Thymus (tissue), 11 donors: ENCODE data around the gene ADAMTS16. TPM values are rescaled to one million over a fixed set of nuclear protein-coding genes. Genes with fewer than 3 reads are reported as not detected.

Source experiments
- DNase-seq, 9 donors: peaks; one replicate each; pipeline ENCODE4 v3.0.0-alpha.2; 2013; ENCODE audit warnings: low spot score in 9 of 9, low read depth in 6 of 9, missing footprints in 1 of 9
- H3K27ac ChIP-seq, 2 donors: one replicate each; pipeline ENCODE4 v1.5.1; 2013; ENCODE audit warnings: control low read depth in 1 of 2, low read depth in 1 of 2, low read length in 1 of 2, mild to moderate bottlenecking in 1 of 2, moderate library complexity in 1 of 2
- H3K27me3 ChIP-seq, 2 donors: one replicate each; pipeline ENCODE4 v1.5.1; 2013; ENCODE audit warnings: low read length in 1 of 2; ENCODE audit not compliant: control insufficient read depth in 2 of 2, insufficient read depth in 1 of 2
- H3K36me3 ChIP-seq, 2 donors: one replicate each; pipeline ENCODE4 v1.5.1; 2013; ENCODE audit warnings: low read length in 1 of 2, mild to moderate bottlenecking in 1 of 2, moderate library complexity in 1 of 2; ENCODE audit not compliant: control insufficient read depth in 2 of 2, insufficient read depth in 2 of 2
- H3K4me1 ChIP-seq, 2 donors: one replicate each; pipeline ENCODE4 v1.5.1; 2013; ENCODE audit warnings: low read length in 2 of 2; ENCODE audit not compliant: control insufficient read depth in 2 of 2, insufficient read depth in 2 of 2
- H3K4me3 ChIP-seq, 2 donors: one replicate each; pipeline ENCODE4 v1.5.1; 2013; ENCODE audit warnings: low read length in 2 of 2, control low read depth in 1 of 2, mild to moderate bottlenecking in 1 of 2
- H3K9me3 ChIP-seq, 2 donors: one replicate each; pipeline ENCODE4 v1.5.1; 2013; ENCODE audit warnings: low read length in 1 of 2, mild to moderate bottlenecking in 1 of 2; ENCODE audit not compliant: control insufficient read depth in 2 of 2, insufficient read depth in 1 of 2
- WGBS: extraction: QIAGEN DNeasy Blood & Tissue Kit; methylation state at CpG from one replicate; pipeline ENCODE4 v1.1.7; 2013; 5-methylcytosine and 5-hydroxymethylcytosine counted together
- polyA plus RNA-seq: library from polyadenylated mRNA; stranded (reverse); fragments of 200-250 nt; gene quantifications from one replicate; pipeline ENCODE4 v1.2.3, GENCODE V29; 2013
- total RNA-seq: library from RNA; stranded (reverse); fragments of 120-200 nt; gene quantifications from one replicate; pipeline ENCODE4 v1.2.4, GENCODE V29; 2013
- donor health status: healthy.

ADAMTS16 gene
- total and polyA plus RNA-seq, 2 donors = 0.05 to 0.14 TPM

DNA sequence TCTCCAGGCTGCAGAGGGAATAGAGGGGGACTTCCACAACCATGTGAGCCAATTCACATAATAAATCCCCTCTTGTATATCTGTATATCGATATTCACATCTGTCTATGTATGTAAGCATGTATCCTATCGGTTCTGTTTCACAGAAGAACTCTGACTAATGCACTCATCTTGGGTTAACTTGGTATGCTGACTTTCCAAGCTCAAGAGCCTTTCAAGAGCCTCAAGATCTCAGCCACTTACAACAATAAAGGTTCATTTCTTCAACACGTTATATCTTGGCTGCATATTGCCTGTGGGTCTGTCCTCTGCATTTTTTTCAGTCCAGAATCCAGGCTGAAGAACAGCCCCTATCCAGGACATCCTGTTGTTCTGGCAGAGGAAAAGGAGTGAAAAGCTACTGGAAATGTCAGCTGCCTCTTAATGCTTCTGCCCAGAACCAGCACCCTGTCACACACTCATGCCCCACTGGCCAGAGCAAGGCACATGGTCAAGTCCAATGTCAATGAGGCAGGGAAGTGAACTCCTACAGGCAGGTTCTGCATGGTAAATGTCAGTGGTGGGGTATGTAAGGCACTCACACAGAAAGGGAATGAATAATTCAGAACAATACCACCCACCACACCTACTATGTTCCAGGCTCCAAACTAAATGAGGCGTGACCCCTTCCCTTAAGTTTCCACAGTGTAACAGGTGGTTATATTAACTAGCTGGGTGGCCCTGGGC, 190.8 kb downstream of the ADAMTS16 start:
- H3K27ac ChIP-seq = no peak overlapping the region
- no peak for DNase-seq

DNA sequence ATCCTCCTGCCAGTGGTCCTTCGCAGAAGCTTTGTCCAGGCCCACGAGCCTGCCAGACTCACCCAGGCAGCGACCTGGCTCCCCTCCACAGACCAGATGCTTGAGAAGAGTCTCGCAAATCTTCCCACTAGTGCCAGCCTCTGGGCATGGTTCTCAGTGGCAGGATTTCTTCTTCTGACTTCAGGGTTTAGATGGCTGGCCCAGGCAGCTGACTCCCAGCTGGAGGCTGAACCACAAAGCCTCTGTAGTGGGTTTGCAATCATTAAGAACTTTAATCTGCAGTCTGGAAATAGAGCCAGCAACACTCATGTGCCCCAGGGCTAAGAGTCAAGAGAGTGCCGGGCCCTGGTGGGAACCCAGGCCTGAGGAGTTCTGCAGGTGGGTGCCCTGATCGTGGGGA, 191.7 kb downstream of the ADAMTS16 start:
- Histone ChIP-seq H3K36me3 (no peaks in the 10 kb centered on the region), H3K27me3 (no peaks in the 10 kb centered on the region), H3K27ac (no peak overlapping the region), H3K9me3 (peaks cover 0 to 13% of the 10 kb centered on the region in 2 donors), H3K4me3 (no peak overlapping the region), H3K4me1 (no peaks in the 10 kb centered on the region)
- 93% methylated on average over 6 of the region's 6 CpGs for WGBS
- DNase-seq = no peak

More for the DNA sequence above, 190.8 kb downstream of the ADAMTS16 start:
- Histone ChIP-seq H3K27me3 (no peaks in the 10 kb centered on the region), H3K36me3 (no peaks in the 10 kb centered on the region), H3K9me3 (peaks cover 2 to 22% of the 10 kb centered on the region in 2 donors), H3K4me1 (no peaks in the 10 kb centered on the region), H3K4me3 (no peak overlapping the region)
- 88% methylated on average over 4 of the region's 4 CpGs for WGBS

DNA sequence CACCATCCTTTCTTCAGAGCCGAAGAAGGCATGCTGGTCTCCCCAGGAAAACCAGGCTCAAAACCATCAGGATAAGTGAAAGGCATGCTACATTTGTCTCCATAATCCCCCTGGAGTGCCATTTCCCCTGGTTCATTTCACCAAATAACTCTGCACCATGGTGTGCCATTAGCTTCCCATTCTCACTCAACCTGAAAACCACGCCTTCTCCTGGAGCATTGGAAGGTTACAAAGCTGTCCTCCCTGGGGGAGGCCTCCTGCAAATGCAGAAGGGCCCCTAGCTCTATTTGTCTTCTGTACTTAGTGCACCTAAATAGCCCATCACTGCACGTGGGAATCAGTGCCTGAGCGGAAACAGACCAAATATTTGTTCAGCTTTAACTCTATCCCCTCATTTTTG, 192.2 kb downstream of the ADAMTS16 start:
- Histone ChIP-seq H3K36me3 (no peaks in the 10 kb centered on the region), H3K27me3 (no peaks in the 10 kb centered on the region), H3K4me3 (no peak overlapping the region), H3K27ac (no peak overlapping the region), H3K9me3 (peaks cover 0 to 8% of the 10 kb centered on the region in 2 donors), H3K4me1 (no peaks in the 10 kb centered on the region)
- WGBS = 81% methylated on average over 4 of the region's 4 CpGs
- no peak for DNase-seq

DNA sequence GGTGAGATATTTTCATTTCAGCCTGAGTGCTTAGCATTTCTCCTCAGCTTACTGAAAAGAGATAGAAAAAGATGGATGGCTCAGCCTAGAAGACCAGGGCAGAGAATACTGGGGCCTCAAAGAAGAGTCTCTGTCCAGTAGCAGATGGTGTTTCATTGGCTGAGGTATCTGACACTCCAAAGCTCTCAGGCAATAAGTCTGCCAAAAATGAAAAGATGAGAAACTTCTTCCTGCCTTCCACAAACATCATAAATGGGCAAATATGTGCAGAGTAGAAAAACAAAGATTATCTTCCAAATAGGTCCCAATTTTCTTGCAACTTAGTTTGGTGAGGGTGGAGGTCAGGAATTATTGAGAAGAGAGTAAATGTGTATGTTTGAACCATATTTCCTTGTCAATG, 195.0 kb downstream of the ADAMTS16 start:
- Histone ChIP-seq H3K4me1 (no peaks in the 10 kb centered on the region), H3K27me3 (no peaks in the 10 kb centered on the region), H3K4me3 (no peak overlapping the region), H3K27ac (no peak overlapping the region), H3K36me3 (no peaks in the 10 kb centered on the region), H3K9me3 (peaks cover 0 to 8% of the 10 kb centered on the region in 2 donors)
- DNase-seq = no peak

DNA sequence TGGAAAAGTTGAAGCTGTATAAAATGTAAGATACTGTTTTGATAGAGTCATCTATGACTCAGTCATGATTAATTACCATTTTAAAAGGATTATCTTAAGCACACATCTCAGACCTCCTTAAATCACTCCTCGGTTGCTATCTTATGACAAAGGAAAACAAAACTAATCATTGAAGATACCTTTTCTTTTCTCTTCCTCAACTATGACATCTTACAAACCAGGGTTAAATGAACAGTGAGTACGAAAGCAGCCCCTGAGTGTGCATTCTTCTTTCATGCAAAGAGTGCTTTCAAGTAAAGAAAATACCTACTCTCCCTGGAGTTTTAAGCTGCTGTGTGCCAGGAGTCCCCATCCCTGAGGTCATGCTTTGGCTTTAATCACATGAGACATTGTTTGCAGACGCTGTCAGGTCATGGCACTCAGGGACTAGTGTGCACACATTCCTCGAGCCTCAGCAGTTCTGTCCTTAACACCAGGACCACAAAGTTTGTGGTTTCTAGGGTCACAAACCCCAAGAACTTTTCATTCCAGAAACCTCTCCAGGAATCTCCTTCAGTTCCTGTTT, 195.7 kb downstream of the ADAMTS16 start:
- Histone ChIP-seq H3K27ac (no peak overlapping the region), H3K4me3 (no peak overlapping the region), H3K36me3 (no peaks in the 10 kb centered on the region), H3K4me1 (no peaks in the 10 kb centered on the region), H3K9me3 (peaks cover 0 to 8% of the 10 kb centered on the region in 2 donors), H3K27me3 (no peaks in the 10 kb centered on the region)
- WGBS = 55% methylated on average over 4 of the region's 4 CpGs
- DNase-seq = no peak

DNA sequence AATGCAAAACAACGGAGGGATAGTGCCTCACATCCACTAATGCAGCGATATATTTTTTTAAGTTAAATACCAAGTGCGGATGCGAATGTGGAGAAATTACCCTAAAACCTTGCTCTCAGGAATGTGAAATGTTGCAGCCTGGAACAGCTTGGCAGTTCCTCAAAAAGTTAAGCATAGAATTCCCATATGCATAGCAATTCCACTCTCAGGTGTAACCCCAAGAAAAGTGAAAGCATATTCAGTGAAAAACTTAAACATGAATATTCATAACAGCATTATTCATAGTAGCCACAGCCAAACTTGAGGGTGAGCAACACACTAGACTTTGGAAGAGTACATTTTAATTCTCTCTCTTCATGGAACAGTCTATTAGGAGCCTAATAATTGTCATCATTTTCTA, 199.1 kb downstream of the ADAMTS16 start:
- Histone ChIP-seq H3K27me3 (no peaks in the 10 kb centered on the region), H3K9me3 (peaks cover 0 to 5% of the 10 kb centered on the region in 2 donors), H3K4me1 (no peaks in the 10 kb centered on the region), H3K27ac (no peak overlapping the region), H3K36me3 (no peaks in the 10 kb centered on the region), H3K4me3 (no peak overlapping the region)
- no peak for DNase-seq
- WGBS = 97% methylated on average over 4 of the region's 4 CpGs

DNA sequence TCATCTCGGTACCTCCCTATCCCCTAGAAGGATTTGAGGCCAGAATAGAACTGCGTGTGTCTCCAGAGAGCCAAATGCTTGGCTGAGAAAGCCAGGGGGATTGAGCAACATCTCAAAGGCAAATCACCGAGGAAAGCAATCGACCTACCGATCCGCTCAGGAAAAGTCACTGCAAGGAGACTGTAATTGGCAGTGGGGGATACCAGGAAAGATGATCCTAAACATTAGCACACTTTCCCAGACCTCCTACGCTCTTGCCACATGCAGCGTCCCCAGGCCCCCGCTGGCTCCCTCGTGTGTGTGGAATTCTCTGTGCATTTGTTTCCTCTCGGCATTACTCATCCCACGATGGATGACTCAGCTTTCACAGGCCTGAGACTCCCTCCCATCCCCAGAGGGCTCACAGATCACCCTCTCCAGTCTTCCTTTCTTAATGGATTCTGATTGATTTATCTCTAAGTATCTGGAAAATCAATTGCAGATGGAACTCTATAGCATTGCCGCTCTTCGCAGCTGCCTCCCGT, 200.1 kb downstream of the ADAMTS16 start:
- Histone ChIP-seq H3K27ac (peak overlapping the region in 1 of 2 donors; percentile 8), H3K4me1 (no peaks in the 10 kb centered on the region), H3K36me3 (no peaks in the 10 kb centered on the region), H3K9me3 (no peaks in the 10 kb centered on the region), H3K27me3 (no peaks in the 10 kb centered on the region), H3K4me3 (no peak overlapping the region)
- DNase-seq = no peak
- 79% methylated on average over 15 of the region's 15 CpGs for WGBS

DNA sequence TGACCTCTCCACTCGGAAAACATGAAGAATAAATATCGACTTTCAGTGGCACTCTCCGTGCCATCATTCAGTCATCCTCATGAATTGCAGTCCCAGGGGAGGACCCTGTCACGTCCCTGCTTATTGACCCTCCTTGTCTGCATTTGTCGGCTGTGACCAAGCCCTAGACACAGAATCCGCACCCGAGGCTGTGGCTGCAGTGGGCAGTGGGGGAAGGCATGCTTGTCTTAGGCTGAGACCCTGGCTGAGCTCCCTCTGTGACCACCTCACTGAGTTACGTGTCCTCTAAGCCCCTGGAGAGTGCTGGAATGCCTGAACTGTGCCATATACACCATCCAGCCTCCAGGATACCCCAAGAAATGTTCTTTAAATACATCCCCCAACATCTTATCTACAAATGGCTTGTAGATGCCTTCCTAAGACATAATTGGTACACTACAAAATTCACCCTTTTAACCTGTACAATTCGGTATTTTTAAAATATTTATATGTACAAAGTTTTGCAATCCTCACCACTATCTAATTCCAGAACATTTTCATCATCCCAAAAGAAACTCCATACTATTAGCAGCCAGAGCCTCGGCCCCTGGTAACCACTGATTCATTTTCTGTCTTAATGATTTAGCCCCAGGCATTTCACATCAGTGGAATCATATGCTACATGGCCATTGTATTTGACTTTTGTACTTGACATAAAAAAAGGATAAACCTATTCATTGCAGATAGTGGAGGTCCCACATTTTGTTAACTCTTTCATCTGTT, 201.6 kb downstream of the ADAMTS16 start:
- no peak for DNase-seq
- Histone ChIP-seq H3K27me3 (no peaks in the 10 kb centered on the region), H3K4me3 (no peak overlapping the region), H3K27ac (no peak overlapping the region), H3K4me1 (no peaks in the 10 kb centered on the region), H3K9me3 (no peaks in the 10 kb centered on the region), H3K36me3 (no peaks in the 10 kb centered on the region)
- WGBS = 90% methylated on average over 10 of the region's 10 CpGs

DNA sequence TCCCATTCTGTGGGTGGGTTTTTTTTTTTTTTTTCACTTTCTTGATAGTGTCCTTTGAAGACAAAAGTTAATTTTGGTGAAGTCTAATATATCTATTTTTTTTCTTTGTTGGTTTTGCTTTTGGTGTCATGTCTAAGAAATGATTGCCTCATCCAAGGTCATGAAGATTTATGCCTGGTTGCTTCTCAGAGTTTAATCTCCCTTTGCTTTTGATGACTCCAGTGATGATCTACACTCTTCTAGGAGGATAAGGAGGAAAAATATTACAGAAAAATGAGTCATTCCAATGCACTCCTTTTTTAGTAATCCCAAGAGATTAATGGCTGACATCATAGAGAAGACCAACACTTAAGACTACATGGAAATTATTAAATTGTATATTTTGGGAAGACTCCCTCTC, 202.7 kb downstream of the ADAMTS16 start:
- Histone ChIP-seq H3K9me3 (no peaks in the 10 kb centered on the region), H3K4me3 (no peak overlapping the region), H3K27me3 (no peaks in the 10 kb centered on the region), H3K36me3 (no peaks in the 10 kb centered on the region), H3K4me1 (no peaks in the 10 kb centered on the region), H3K27ac (no peak overlapping the region)
- no peak for DNase-seq
